Coronary artery (tissue), 2 donors: ENCODE measurements around the gene BMP2.

Source experiments
- DNase-seq: peaks from one replicate; pipeline ENCODE4 v3.0.0-alpha.2; 2017; ENCODE audit warnings: low spot score
- H3K27ac ChIP-seq, 2 donors: fragments of 200-600 bp; sonication (generic); one replicate each; pipeline ENCODE4 v1.5.1; 2016 to 2019
- H3K4me3 ChIP-seq: fragments of 200-600 bp; sonication (generic); 2 replicates; pipeline ENCODE4 v1.5.1; 2016; ENCODE audit warnings: mild to moderate bottlenecking, moderate library complexity
- CTCF ChIP-seq: fragments of 200-600 bp; sonication (generic); IDR thresholded peaks from one replicate; pipeline ENCODE4 v1.5.1; 2019; ENCODE audit warnings: antibody characterized with exemption

Gene BMP2

GRCh38 chr20:6746901-6747609 is 20.4 kb upstream of the BMP2 start:
- Histone ChIP-seq H3K27ac (no peak overlapping the region), H3K4me3 (no peak overlapping the region)
- DNase-seq: no peak
- no peak for TF ChIP-seq CTCF

DNA sequence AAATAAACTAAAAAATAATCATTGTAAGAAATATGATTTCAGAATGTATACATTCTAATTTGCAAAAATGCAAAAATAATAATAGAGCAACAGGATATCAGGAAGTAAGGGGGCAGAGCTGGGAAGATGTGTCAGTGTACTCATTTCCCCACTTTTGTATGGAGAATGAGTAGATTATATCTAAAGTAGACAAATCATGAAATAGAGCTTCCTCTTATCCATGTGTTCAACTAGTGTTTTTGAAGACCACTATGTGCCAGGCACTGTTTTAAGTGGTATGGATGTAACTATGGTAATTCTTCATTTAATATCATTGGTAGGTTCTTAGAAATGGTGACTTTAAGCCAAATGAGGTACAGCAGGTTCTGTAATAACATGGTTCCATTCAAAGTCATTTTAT is 17.0 kb upstream of the BMP2 start:
- TF ChIP-seq CTCF: no peak

DNA sequence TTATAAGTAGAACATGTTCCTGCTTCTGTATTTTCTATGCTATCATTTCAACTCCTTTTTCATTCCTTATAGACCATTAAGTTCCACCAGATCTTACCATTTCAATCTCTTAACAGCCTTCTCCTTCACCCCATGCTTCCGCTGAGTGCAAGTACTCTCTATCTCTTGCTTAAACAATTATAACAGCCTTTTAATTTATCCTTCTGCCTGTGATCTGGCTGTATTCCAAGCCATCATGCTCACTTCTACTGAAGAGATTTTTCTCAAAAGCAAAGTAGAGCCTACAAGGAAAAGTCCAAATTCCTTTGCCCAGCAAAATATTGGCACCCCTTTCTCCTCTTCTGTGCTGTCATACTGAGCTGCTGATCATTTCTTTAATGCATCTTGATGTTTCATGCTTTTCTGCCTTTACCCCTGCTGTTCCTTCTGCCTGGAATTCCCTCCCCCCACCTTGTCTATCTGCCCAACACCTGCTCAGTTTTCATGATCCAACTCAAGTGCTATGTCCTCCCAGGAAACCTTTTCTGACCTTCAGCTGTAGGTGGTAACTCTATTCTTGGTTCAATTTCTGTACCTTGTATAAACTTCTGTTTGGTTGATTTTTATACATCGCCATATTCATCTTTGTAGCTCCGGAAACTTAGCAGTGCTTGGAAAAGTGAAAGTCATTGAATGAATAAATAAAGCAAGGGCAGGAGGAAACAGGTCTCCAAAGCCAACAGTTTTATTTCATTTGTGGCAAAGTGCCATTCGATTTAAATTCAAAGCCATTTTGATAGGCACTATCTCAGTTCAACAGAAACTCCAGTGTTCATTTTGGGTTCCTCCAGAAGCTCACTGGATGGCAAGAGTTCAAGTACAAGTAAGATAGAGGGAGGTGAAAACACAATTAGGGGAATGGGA is 10.5 kb upstream of the BMP2 start:
- TF ChIP-seq CTCF: no peak
- no peak overlapping the region for H3K4me3 ChIP-seq
- no peak overlapping the region for H3K27ac ChIP-seq
- DNase-seq: no peak

More for the DNA sequence above, 17.0 kb upstream of the BMP2 start:
- Histone ChIP-seq H3K27ac (no peak overlapping the region), H3K4me3 (no peak overlapping the region)
- no peak for DNase-seq

- no peak for DNase-seq
Measured at GRCh38 chr20:6764619-6765018, 2.9 kb upstream of the BMP2 start.

DNA sequence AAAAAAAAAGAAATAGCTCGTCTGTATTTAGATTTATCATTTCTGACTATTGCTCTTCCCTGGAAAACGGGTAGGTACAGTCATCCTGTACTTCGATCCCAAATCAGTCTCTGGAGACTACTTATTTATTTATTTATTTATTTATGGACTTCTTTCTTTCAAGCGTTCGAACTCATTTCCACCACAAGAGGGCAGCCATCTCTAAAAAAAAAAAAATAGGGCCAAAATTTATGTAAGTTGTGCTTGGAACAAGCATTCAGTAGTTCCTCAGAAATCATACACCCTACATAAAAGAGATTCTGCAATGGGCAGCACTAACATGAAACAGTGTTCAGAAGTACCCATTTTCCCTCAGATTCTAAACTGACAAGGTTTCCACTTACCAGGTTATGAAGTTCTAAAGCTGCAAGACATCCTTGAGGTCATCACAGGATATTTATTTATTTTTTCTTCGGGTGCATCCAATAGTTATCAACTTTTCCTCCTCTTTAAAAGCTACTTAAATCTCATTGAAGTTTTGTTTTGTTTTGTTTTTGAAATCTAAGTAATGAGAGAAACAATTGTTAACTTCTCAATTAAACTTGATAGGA is 1.9 kb upstream of the BMP2 start:
- DNase-seq: no peak
- Histone ChIP-seq H3K27ac (no peak overlapping the region), H3K4me3 (no peak overlapping the region)
- no peak for TF ChIP-seq CTCF

More at GRCh38 chr20:6764619-6765018, 2.9 kb upstream of the BMP2 start:
- TF ChIP-seq CTCF: no peak
- Histone ChIP-seq H3K4me3 (no peak overlapping the region), H3K27ac (no peak overlapping the region)

- DNase-seq: no peak
- no peak overlapping the region for H3K4me3 ChIP-seq
- no peak for TF ChIP-seq CTCF
- H3K27ac ChIP-seq: no peak overlapping the region
Measured at GRCh38 chr20:6766433-6766832, 1.1 kb upstream of the BMP2 start.
